HCT116 (cell line): Measurements from ENCODE around the gene ITPR1. TPM values are rescaled to one million over a fixed set of nuclear protein-coding genes. Genes with fewer than 3 reads are reported as not detected.

ENCODE experiments used
- ATAC-seq: fragments of 200-7000 bp; cut with Tn5 transposase; 2 replicates; pipeline ENCODE4 v1.9.1; 2020; ENCODE audit warnings: mild to moderate bottlenecking, moderate library complexity
- BruUV-seq: library from RNA; stranded (reverse); fragments of 400-500 nt; replicated peaks from 2 replicates; lab custom pipeline; 2021; lab: Mats Ljungman, UMichigan
- CTCF ChIA-PET: fragments of 300-600 bp; sonication (Branson Sonifier 250); formaldehyde crosslinking; loops from one replicate; lab custom pipeline; 2021; ENCODE audit warnings: antibody characterized with exemption; lab: Charles Lee
- POLR2A ChIA-PET: fragments of 300-600, 350-600 bp; sonication (Branson Sonifier 250); formaldehyde crosslinking; loops from one replicate; lab custom pipeline; 2021; ENCODE audit warnings: antibody characterized with exemption; lab: Charles Lee
- RAD21 ChIA-PET, 2 experiments: fragments of 300-600 bp; sonication (Branson Sonifier 250); formaldehyde crosslinking; loops; one replicate each; lab custom pipeline; 2023; ENCODE audit warnings: low total read pairs in 2 of 2; ENCODE audit not compliant: uncharacterized antibody in 2 of 2, unreplicated experiment in 2 of 2, low non-redundant PET in 1 of 2; lab: Charles Lee
- DNase-seq: peaks from one replicate; pipeline ENCODE4 v3.0.0-alpha.2; 2010; ENCODE audit warnings: low read depth, low spot score
- H2AFZ ChIP-seq: fragments of 200-600 bp; shearing (Covaris generic), sonication (generic); 2 replicates; pipeline ENCODE4 v1.6.1; 2017; ENCODE audit warnings: low read depth, mixed run types, mixed read lengths, antibody characterized with exemption, low read length; ENCODE audit not compliant: poor library complexity, severe bottlenecking
- H3K27ac ChIP-seq: 2 replicates; pipeline ENCODE4 v1.5.1; 2012; ENCODE audit warnings: low read depth, low read length
- H3K27me3 ChIP-seq: fragments of 200-600 bp; sonication (generic); 2 replicates; pipeline ENCODE4 v1.6.1; 2016; ENCODE audit warnings: mixed run types, low read length, mixed read lengths; ENCODE audit not compliant: insufficient read depth
- H3K36me3 ChIP-seq, 2 experiments: fragments of 200-500 bp in 1 of 2; fragments of 200-600 bp in 1 of 2; sonication (Bioruptor generic) in 1 of 2; sonication (generic) in 1 of 2; 2 replicates each; pipeline versions ENCODE4 v1.5.1 to v1.6.1; 2014 to 2016; ENCODE audit warnings: low read length in 2 of 2, inconsistent platforms in 1 of 2, mixed read lengths in 1 of 2, mixed run types in 1 of 2; ENCODE audit not compliant: insufficient read depth in 2 of 2, control insufficient read depth in 1 of 2
- H3K4me1 ChIP-seq, 2 experiments: fragments of 200-600 bp in 1 of 2; sonication (generic) in 1 of 2; 2 replicates each; pipeline versions ENCODE4 v1.5.1 to v1.6.1; 2012 to 2017; ENCODE audit warnings: low read length in 2 of 2, inconsistent platforms in 1 of 2, mild to moderate bottlenecking in 1 of 2, mixed read lengths in 1 of 2, mixed run types in 1 of 2, moderate library complexity in 1 of 2; ENCODE audit not compliant: insufficient read depth in 2 of 2, control insufficient read depth in 1 of 2
- H3K4me2 ChIP-seq: fragments of 200-600 bp; sonication (generic); 2 replicates; pipeline ENCODE4 v1.6.1; 2017; ENCODE audit warnings: mixed run types, low read length, mixed read lengths
- H3K4me3 ChIP-seq, 2 experiments: fragments of 200-600 bp in 1 of 2; sonication (generic) in 1 of 2; replicated peaks in 1 of 2; 2 replicates each; pipeline ENCODE4 v1.5.1; 2011 to 2016; ENCODE audit warnings: low read length in 2 of 2, control low read depth in 1 of 2, low read depth in 1 of 2, mild to moderate bottlenecking in 1 of 2, mixed read lengths in 1 of 2, mixed run types in 1 of 2
- H3K79me2 ChIP-seq: fragments of 200-600 bp; sonication (generic); 2 replicates; pipeline ENCODE4 v1.6.1; 2017; ENCODE audit warnings: mild to moderate bottlenecking, mixed run types, low read length, moderate library complexity, mixed read lengths; ENCODE audit not compliant: insufficient read depth
- H3K9ac ChIP-seq: fragments of 200-600 bp; sonication (generic); 2 replicates; pipeline ENCODE4 v1.6.1; 2016; ENCODE audit warnings: low read length, mixed read lengths
- H3K9me2 ChIP-seq: fragments of 200-600 bp; sonication (generic), shearing (Covaris generic); 2 replicates; pipeline ENCODE4 v1.6.1; 2017; ENCODE audit warnings: mixed run types, mild to moderate bottlenecking, moderate library complexity; ENCODE audit not compliant: insufficient read depth
- H3K9me3 ChIP-seq, 2 experiments: fragments of 200-500 bp in 1 of 2; fragments of 200-600 bp in 1 of 2; sonication (Bioruptor generic) in 1 of 2; sonication (generic) in 1 of 2; 2 replicates each; pipeline ENCODE4 v1.6.1; 2014 to 2017; ENCODE audit warnings: low read length in 2 of 2, mixed read lengths in 2 of 2, inconsistent platforms in 1 of 2, low read depth in 1 of 2, mild to moderate bottlenecking in 1 of 2, mixed run types in 1 of 2, moderate library complexity in 1 of 2; ENCODE audit not compliant: control insufficient read depth in 1 of 2, insufficient read depth in 1 of 2
- H4K20me1 ChIP-seq: fragments of 200-600 bp; sonication (generic), shearing (Covaris generic); 2 replicates; pipeline ENCODE4 v1.6.1; 2017; ENCODE audit warnings: mixed run types, mild to moderate bottlenecking, moderate library complexity; ENCODE audit not compliant: insufficient read depth
- CBX3 ChIP-seq: IDR thresholded peaks from 2 replicates; pipeline ENCODE4 v1.6.1; 2012; ENCODE audit warnings: low read depth
- CEBPB ChIP-seq: IDR thresholded peaks from 2 replicates; pipeline ENCODE4 v1.6.1; 2012; ENCODE audit warnings: low read depth
- EZH2 ChIP-seq: fragments of 200-600 bp; sonication (generic); IDR thresholded peaks from 2 replicates; pipeline ENCODE4 v1.6.1; 2017; ENCODE audit warnings: antibody characterized with exemption, mixed run types
- EZH2phosphoT487 ChIP-seq: fragments of 200-600 bp; IDR thresholded peaks from 2 replicates; pipeline ENCODE4 v1.6.1; 2018; ENCODE audit warnings: antibody characterized with exemption, borderline replicate concordance
- FOSL1 ChIP-seq: IDR thresholded peaks from 2 replicates; pipeline ENCODE4 v1.6.1; 2012; ENCODE audit warnings: low read depth
- JUND ChIP-seq: IDR thresholded peaks from 2 replicates; pipeline ENCODE4 v1.6.1; 2012
- POLR2A ChIP-seq: IDR thresholded peaks from 2 replicates; pipeline ENCODE4 v1.7.0; 2011; ENCODE audit warnings: borderline replicate concordance; ENCODE audit not compliant: insufficient read depth, insufficient read length; ENCODE audit errors: extremely low read depth
- RAD21 ChIP-seq: IDR thresholded peaks from 2 replicates; pipeline ENCODE4 v1.6.1; 2012; ENCODE audit warnings: low read depth, mild to moderate bottlenecking
- SIN3A ChIP-seq: IDR thresholded peaks from 2 replicates; pipeline ENCODE4 v1.6.1; 2012; ENCODE audit warnings: low read depth
- SP1 ChIP-seq: IDR thresholded peaks from 2 replicates; pipeline ENCODE4 v1.6.1; 2012; ENCODE audit warnings: low read depth
- TCF7L2 ChIP-seq: IDR thresholded peaks from 2 replicates; pipeline ENCODE4 v1.7.0; 2011; ENCODE audit warnings: borderline replicate concordance, inconsistent platforms; ENCODE audit not compliant: insufficient read depth, insufficient read length; ENCODE audit errors: extremely low read depth
- ZFX ChIP-seq: fragments of 450-650 bp; IDR thresholded peaks from 2 replicates; pipeline ENCODE4 v1.6.1; 2017
- ZNF274 ChIP-seq: fragments of 200-500 bp; sonication (Bioruptor generic); IDR thresholded peaks from 2 replicates; pipeline ENCODE4 v1.6.1; 2014; ENCODE audit warnings: mild to moderate bottlenecking, low read depth, low read length, inconsistent platforms
- intact Hi-C: fragments of 100-400 bp; cut with micrococcal nuclease; formaldehyde crosslinking; loops from 2 replicates; pipeline ENCODE4 v1.10.0; 2022
- total RNA-seq: library from RNA; stranded (reverse); gene quantifications from one replicate; pipeline ENCODE4 v1.2.1, GENCODE V29; 2021; ENCODE audit not compliant: unreplicated experiment
- TF ChIP-seq, protein P1 (sequence below): IDR thresholded peaks from 2 replicates; pipeline ENCODE4 v1.6.1; 2012
- TF ChIP-seq, protein P2 (sequence below), 3 experiments: fragments of 200-600 bp in 1 of 3; sonication (generic) in 1 of 3; IDR thresholded peaks in 2 of 3; conservative IDR thresholded peaks in 1 of 3; 2 replicates each; pipeline ENCODE4 v1.5.1; 2012 to 2017; ENCODE audit warnings: low read depth in 2 of 3, low read length in 2 of 3, antibody characterized with exemption in 1 of 3, borderline replicate concordance in 1 of 3, control low read depth in 1 of 3, mild to moderate bottlenecking in 1 of 3, mixed read lengths in 1 of 3, mixed run types in 1 of 3, moderate library complexity in 1 of 3; ENCODE audit not compliant: insufficient read depth in 1 of 3
- TF ChIP-seq, protein P3 (sequence below): IDR thresholded peaks from 2 replicates; pipeline ENCODE4 v1.6.1; 2011; ENCODE audit warnings: mild to moderate bottlenecking, low read length, moderate library complexity; ENCODE audit not compliant: insufficient replicate concordance; ENCODE audit errors: extremely low read depth

The ITPR1 gene
- total RNA-seq, 1 experiment from 2014 or later = 9.2 TPM

DNA sequence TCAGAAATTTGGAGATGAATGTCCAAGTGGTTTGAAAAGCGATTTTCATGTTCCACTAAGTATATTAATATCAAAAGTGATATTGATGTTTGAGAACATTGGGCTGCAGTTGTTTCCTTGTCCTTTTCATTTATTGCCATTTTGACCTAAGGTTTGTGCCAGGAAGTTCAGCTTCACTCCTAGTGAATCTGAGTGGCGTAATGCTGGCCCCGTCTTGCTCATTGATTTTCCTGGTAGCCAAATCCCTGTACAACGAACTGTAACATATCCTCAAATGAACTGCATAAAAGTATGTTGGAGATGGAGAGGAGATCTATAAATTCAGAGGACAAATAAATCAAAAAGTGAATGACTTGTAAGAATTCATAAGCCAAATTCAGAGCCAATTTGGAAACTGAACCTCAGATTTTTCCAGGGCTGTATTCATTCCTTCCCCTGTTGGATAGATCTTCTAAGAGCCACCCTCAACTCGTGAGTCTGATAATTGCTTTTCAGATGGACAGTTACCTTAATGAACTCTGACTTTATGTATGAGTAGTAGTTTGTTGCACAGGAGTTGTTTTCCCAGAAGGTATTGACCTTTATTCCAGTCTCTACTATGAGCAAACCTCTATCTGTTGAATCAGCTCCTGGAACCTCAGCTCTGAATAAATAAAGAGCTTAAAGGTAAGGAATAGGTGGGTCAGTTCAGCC is 72.8 kb downstream of the ITPR1 start:
- intact Hi-C loops = no loop called here
- H3K4me1 ChIP-seq = no peaks in the 10 kb centered on the region
- H2AFZ ChIP-seq = no peak overlapping the region
- DNase-seq (no peak), ATAC-seq (no peak)
- no peaks in the 10 kb centered on the region for H3K79me2 ChIP-seq
- H3K9me2 ChIP-seq = no peaks in the 10 kb centered on the region
- H3K36me3 ChIP-seq = no peaks in the 10 kb centered on the region
- no peak overlapping the region for H3K9ac ChIP-seq
- POLR2A ChIA-PET = no interaction called here
- H3K27ac ChIP-seq = no peak overlapping the region
- no peaks in the 10 kb centered on the region for H3K9me3 ChIP-seq
- no peak for TF ChIP-seq CBX3
- BruUV-seq = no TSS peak
- H3K4me3 ChIP-seq = no peak overlapping the region
- RAD21 ChIA-PET = no interaction called here
- CTCF ChIA-PET = no interaction called here
- no peaks in the 10 kb centered on the region; the same call in 1 of the 2 replicates for H4K20me1 ChIP-seq
- 0 out of 2 replicates have a peak, but pooled peaks cover 3% of the 10 kb centered on the region for H3K27me3 ChIP-seq
- H3K4me2 ChIP-seq = no peak overlapping the region

DNA sequence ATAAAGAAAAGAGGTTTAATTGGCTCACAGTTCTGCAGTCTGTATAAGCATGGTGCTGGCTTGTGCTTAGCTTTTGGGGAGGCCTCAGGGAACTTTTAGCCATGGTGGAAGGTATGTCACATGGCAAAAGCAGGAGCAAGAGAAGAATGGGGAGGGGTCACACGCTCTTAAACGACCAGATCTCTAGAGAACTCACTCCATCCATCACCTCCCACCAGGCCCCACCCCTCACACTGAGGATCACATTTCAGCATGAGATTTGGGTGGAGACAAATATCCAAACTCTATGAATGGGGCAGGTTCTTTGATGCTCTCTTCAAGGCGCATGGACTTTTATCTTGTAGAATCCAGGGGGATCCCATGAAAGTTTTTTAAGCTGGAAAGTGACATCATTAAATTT is 75.7 kb downstream of the ITPR1 start:
- H3K4me2 ChIP-seq = no peak overlapping the region
- no peaks in the 10 kb centered on the region for H4K20me1 ChIP-seq
- H3K9me3 ChIP-seq = no peaks in the 10 kb centered on the region
- no peaks in the 10 kb centered on the region for H3K36me3 ChIP-seq
- no peak overlapping the region for H2AFZ ChIP-seq
- DNase-seq (no peak), ATAC-seq (no peak)
- H3K27me3 ChIP-seq = 0 out of 2 replicates have a peak, but pooled peaks cover 3% of the 10 kb centered on the region
- H3K79me2 ChIP-seq = no peaks in the 10 kb centered on the region
- CTCF ChIA-PET = no interaction called here
- RAD21 ChIA-PET = no interaction called here
- H3K9ac ChIP-seq = no peak overlapping the region
- no peak overlapping the region for H3K4me3 ChIP-seq
- H3K9me2 ChIP-seq = no peaks in the 10 kb centered on the region
- POLR2A ChIA-PET = interaction anchor here (0.9 to 1.6 kb wide), 1 partner anchor 76 kb away, joined by 4 read pairs; the partner anchor contains the start of gene ITPR1
- no TSS peak for BruUV-seq
- intact Hi-C loops = no loop called here
- no peak overlapping the region for H3K27ac ChIP-seq
- no peaks in the 10 kb centered on the region for H3K4me1 ChIP-seq
- TF ChIP-seq POLR2A (no peak), SIN3A (no peak), EZH2phosphoT487 (no peak), SP1 (no peak), FOSL1 (no peak), RAD21 (no peak), ZNF274 (no peak), TCF7L2 (no peak), CEBPB (no peak), CBX3 (no peak), ZFX (no peak), EZH2 (no peak), JUND (no peak)
- TF ChIP-seq, protein P1, sequence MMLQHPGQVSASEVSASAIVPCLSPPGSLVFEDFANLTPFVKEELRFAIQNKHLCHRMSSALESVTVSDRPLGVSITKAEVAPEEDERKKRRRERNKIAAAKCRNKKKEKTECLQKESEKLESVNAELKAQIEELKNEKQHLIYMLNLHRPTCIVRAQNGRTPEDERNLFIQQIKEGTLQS = no peak
- TF ChIP-seq, protein P2, sequence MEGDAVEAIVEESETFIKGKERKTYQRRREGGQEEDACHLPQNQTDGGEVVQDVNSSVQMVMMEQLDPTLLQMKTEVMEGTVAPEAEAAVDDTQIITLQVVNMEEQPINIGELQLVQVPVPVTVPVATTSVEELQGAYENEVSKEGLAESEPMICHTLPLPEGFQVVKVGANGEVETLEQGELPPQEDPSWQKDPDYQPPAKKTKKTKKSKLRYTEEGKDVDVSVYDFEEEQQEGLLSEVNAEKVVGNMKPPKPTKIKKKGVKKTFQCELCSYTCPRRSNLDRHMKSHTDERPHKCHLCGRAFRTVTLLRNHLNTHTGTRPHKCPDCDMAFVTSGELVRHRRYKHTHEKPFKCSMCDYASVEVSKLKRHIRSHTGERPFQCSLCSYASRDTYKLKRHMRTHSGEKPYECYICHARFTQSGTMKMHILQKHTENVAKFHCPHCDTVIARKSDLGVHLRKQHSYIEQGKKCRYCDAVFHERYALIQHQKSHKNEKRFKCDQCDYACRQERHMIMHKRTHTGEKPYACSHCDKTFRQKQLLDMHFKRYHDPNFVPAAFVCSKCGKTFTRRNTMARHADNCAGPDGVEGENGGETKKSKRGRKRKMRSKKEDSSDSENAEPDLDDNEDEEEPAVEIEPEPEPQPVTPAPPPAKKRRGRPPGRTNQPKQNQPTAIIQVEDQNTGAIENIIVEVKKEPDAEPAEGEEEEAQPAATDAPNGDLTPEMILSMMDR (IDR thresholded peaks at IDR 0.05 in 2 of 3, conservative IDR thresholded peaks at IDR 0.05 in 1 of 3; ENCODE audit: borderline replicate concordance in 1 of 3, insufficient read depth in 1 of 3, low read depth in 2 of 3, low read length in 2 of 3) = no peak
- TF ChIP-seq, protein P3, sequence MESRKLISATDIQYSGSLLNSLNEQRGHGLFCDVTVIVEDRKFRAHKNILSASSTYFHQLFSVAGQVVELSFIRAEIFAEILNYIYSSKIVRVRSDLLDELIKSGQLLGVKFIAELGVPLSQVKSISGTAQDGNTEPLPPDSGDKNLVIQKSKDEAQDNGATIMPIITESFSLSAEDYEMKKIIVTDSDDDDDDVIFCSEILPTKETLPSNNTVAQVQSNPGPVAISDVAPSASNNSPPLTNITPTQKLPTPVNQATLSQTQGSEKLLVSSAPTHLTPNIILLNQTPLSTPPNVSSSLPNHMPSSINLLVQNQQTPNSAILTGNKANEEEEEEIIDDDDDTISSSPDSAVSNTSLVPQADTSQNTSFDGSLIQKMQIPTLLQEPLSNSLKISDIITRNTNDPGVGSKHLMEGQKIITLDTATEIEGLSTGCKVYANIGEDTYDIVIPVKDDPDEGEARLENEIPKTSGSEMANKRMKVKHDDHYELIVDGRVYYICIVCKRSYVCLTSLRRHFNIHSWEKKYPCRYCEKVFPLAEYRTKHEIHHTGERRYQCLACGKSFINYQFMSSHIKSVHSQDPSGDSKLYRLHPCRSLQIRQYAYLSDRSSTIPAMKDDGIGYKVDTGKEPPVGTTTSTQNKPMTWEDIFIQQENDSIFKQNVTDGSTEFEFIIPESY = no peak
